Measurements from ENCODE around the gene CACNG3.
"Not testable (repeated sequence)": the region's sequence is repeated elsewhere in the genome, so short reads cannot be mapped to it uniquely, and the experiment has no call there.

- TF ChIP-seq, protein P1, sequence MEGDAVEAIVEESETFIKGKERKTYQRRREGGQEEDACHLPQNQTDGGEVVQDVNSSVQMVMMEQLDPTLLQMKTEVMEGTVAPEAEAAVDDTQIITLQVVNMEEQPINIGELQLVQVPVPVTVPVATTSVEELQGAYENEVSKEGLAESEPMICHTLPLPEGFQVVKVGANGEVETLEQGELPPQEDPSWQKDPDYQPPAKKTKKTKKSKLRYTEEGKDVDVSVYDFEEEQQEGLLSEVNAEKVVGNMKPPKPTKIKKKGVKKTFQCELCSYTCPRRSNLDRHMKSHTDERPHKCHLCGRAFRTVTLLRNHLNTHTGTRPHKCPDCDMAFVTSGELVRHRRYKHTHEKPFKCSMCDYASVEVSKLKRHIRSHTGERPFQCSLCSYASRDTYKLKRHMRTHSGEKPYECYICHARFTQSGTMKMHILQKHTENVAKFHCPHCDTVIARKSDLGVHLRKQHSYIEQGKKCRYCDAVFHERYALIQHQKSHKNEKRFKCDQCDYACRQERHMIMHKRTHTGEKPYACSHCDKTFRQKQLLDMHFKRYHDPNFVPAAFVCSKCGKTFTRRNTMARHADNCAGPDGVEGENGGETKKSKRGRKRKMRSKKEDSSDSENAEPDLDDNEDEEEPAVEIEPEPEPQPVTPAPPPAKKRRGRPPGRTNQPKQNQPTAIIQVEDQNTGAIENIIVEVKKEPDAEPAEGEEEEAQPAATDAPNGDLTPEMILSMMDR (IDR thresholded peaks at IDR 0.05): not testable (repeated sequence)
- TF ChIP-seq POLR2A (IDR thresholded peaks at IDR 0.05): not testable (repeated sequence)
Measured at GRCh38 chr16:24300750-24301149, 44.6 kb downstream of the CACNG3 start.
